H1 (cell line): Measurements from ENCODE around the gene PFDN1. TPM values are rescaled to one million over a fixed set of nuclear protein-coding genes. Genes with fewer than 3 reads are reported as not detected.

Experiments
- POLR2AphosphoS5 ChIP-seq: IDR thresholded peaks from 2 replicates; pipeline ENCODE4 v1.6.1; 2011; ENCODE audit warnings: low read depth, low read length
- SUZ12 ChIP-seq: fragments of 200-600 bp; sonication (generic); IDR thresholded peaks from 2 replicates; pipeline ENCODE4 v1.6.1; 2012; ENCODE audit warnings: mild to moderate bottlenecking, inconsistent platforms, low read length, moderate library complexity, mixed read lengths
- ZNF274 ChIP-seq: IDR thresholded peaks from 2 replicates; pipeline ENCODE4 v1.7.0; 2012; ENCODE audit warnings: low read length, borderline replicate concordance; ENCODE audit errors: extremely low read depth
- polyA plus RNA-seq, 7 experiments: library from polyadenylated mRNA; depleted of rRNA in 3 of 7; stranded (reverse) in 5 of 7; unstranded in 2 of 7; fragments of >200 nt in 5 of 7; fragments of 200-250 nt in 2 of 7; gene quantifications; 1 replicate in 5 of 7; 2 replicates in 1 of 7; 4 replicates in 1 of 7; pipeline versions ENCODE4 v1.2.1 to v1.2.3, GENCODE V29; 2011 to 2013; ENCODE audit warnings: missing spikeins in 2 of 7, mixed read lengths in 2 of 7
- total RNA-seq: library from RNA; stranded (reverse); fragmentation: NEBNext Ultra II Directional; extraction: Animal tissue kit (Norgen Biotek cat#: 25700); gene quantifications from 2 replicates; pipeline ENCODE4 v1.2.1, GENCODE V29; 2021

The PFDN1 gene
- total and polyA plus RNA-seq, 2 of the 8 experiments (the other 6 are each of a cell fraction or from before 2014, with no cell fraction given), result 53.0 to 89.6 TPM

GRCh38 chr5:140214831-140215230 lies 88.1 kb downstream of the PFDN1 start (continued):
- TF ChIP-seq SUZ12 (no peak), POLR2AphosphoS5 (no peak), ZNF274 (no peak)
